Kidney (tissue), 14 donors: ENCODE data around the gene PNKP. TPM values are rescaled to one million over a fixed set of nuclear protein-coding genes. Genes with fewer than 3 reads are reported as not detected.

ENCODE experiments used
- DNase-seq, 5 donors: peaks; one replicate each; pipeline ENCODE4 v3.0.0-alpha.2; 2013 to 2020
- FAIRE-seq: peaks from 2 replicates; lab custom pipeline; 2012; peaks lifted over from hg19 to GRCh38; lab: Jason Lieb, UNC
- H3K27ac ChIP-seq, 2 donors: one replicate each; pipeline ENCODE4 v1.7.0; 2013; ENCODE audit warnings: low read depth in 2 of 2, low read length in 2 of 2, inconsistent platforms in 1 of 2
- H3K27me3 ChIP-seq: one replicate; pipeline ENCODE4 v1.7.1; 2013; ENCODE audit warnings: low read length, inconsistent platforms; ENCODE audit not compliant: control insufficient read depth, insufficient read depth
- H3K36me3 ChIP-seq, 3 donors: one replicate each; pipeline versions ENCODE4 v1.7.0 to v1.7.1; 2013; ENCODE audit warnings: low read length in 3 of 3, control low read depth in 1 of 3, inconsistent platforms in 1 of 3; ENCODE audit not compliant: insufficient read depth in 3 of 3, control insufficient read depth in 2 of 3
- H3K4me1 ChIP-seq, 3 donors: one replicate each; pipeline versions ENCODE4 v1.7.0 to v1.7.1; 2013; ENCODE audit warnings: low read length in 3 of 3, inconsistent platforms in 1 of 3, low read depth in 1 of 3; ENCODE audit not compliant: control insufficient read depth in 2 of 3, insufficient read depth in 2 of 3
- H3K4me3 ChIP-seq, 3 donors: one replicate each; pipeline versions ENCODE4 v1.7.0 to v1.8.1; 2013; ENCODE audit warnings: low read length in 3 of 3, control low read depth in 1 of 3, inconsistent platforms in 1 of 3
- H3K9ac ChIP-seq, 3 donors: one replicate each; pipeline versions ENCODE4 v1.7.0 to v1.7.1; 2013; ENCODE audit warnings: low read length in 3 of 3, control low read depth in 1 of 3, inconsistent platforms in 1 of 3
- H3K9me3 ChIP-seq, 3 donors: one replicate each; pipeline versions ENCODE4 v1.7.0 to v1.7.1; 2013; ENCODE audit warnings: low read length in 3 of 3, control low read depth in 1 of 3, inconsistent platforms in 1 of 3; ENCODE audit not compliant: control insufficient read depth in 2 of 3, insufficient read depth in 1 of 3
- intact Hi-C: fragments of 100-400 bp; cut with DNase I; formaldehyde crosslinking; loops from one replicate; pipeline ENCODE4 v1.11.1; 2022
- polyA plus RNA-seq: library from polyadenylated mRNA; stranded (reverse); fragments of 350-450 nt; fragmentation: Illumina TruSeq; extraction: RNeasy Lipid Tissue Mini Kit (QIAGEN cat#74804); gene quantifications from one replicate; pipeline ENCODE4 v1.2.3, GENCODE V29; 2014; ENCODE audit warnings: low read depth, low replicate concordance; ENCODE audit not compliant: insufficient read depth
- total RNA-seq: library from RNA; stranded (reverse); fragmentation: NEBNext Ultra II Directional; extraction: Animal tissue kit (Norgen Biotek cat#: 25700); gene quantifications from one replicate; pipeline ENCODE4 v1.2.1, GENCODE V29; 2021
- TF ChIP-seq, protein P1 (sequence below): IDR thresholded peaks from 3 replicates; pipeline ENCODE4 v1.5.1; 2012; ENCODE audit warnings: mild to moderate bottlenecking, moderate library complexity, borderline replicate concordance; ENCODE audit not compliant: insufficient read depth; ENCODE audit errors: extremely low read depth
- donor health status: control.
- donor health status: control.
- donor health status: control.
- donor health status: control.
- donor health status: control.
- donor health status: DM: yes; HTN: yes; CAD: no.
- donor health status: Normal renal cell carcinoma (clear cell type).

Gene PNKP
- total and polyA plus RNA-seq, 2 donors from 2014 or later = 45.5 to 101 TPM

DNA sequence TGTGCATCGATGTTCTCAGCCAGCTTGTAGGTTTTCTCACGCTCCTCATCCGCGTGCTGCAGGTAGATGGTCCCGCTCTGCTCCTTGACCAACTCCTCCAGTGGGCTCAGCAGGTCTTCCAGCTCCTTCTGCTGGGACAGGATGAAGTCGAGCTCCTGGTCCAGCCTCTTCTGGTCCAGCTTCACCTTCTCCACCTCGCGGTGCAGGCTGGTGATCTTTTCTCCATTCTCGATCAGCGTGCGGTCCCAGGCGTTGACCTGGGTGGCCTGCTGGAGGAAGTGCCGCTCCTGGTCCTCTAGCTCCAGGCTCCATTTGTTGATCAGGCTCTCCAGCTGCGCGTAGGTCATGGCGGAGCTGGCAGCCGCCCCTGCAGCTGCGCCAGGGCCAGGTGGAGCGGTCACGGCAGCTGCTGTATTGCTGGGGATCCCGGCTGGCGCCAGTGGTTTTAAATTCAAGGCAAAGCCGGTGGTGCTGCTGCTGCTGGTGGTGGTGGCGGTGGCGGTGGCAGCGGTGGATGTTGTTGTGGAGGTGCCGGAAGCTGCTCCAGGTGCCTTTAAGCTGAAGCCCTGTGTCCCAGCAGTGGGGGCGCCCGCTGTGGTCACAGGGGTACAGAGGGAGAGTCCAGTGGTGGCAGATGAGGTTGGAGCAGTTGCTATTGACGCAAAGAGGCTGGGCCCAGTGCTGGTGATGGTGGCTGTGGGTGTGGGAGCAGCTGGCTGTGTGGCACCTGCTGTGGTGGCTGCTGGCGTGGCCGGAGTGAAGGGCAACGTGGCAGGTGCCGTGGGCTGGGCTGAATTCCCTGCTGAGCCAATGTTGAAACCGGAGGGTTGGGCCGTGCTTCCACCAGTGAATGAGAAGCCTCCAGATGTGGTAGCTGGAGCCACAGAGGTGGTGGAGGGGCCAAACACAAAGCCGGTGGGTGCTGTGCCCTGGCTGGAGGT is 41.4 kb upstream of the PNKP start:
- FAIRE-seq (no peak), DNase-seq (no peak)
- intact Hi-C loops = no loop called here
- Histone ChIP-seq H3K9me3 (no peaks in the 10 kb centered on the region), H3K27me3 (no peaks in the 10 kb centered on the region), H3K27ac (no peak overlapping the region), H3K4me1 (peaks cover 0 to 7% (median 0%) of the 10 kb centered on the region in 3 donors), H3K4me3 (no peak overlapping the region), H3K36me3 (peaks cover 2 to 26% (median 4%) of the 10 kb centered on the region in 3 donors), H3K9ac (no peak overlapping the region)
- TF ChIP-seq, protein P1, sequence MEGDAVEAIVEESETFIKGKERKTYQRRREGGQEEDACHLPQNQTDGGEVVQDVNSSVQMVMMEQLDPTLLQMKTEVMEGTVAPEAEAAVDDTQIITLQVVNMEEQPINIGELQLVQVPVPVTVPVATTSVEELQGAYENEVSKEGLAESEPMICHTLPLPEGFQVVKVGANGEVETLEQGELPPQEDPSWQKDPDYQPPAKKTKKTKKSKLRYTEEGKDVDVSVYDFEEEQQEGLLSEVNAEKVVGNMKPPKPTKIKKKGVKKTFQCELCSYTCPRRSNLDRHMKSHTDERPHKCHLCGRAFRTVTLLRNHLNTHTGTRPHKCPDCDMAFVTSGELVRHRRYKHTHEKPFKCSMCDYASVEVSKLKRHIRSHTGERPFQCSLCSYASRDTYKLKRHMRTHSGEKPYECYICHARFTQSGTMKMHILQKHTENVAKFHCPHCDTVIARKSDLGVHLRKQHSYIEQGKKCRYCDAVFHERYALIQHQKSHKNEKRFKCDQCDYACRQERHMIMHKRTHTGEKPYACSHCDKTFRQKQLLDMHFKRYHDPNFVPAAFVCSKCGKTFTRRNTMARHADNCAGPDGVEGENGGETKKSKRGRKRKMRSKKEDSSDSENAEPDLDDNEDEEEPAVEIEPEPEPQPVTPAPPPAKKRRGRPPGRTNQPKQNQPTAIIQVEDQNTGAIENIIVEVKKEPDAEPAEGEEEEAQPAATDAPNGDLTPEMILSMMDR = no peak

DNA sequence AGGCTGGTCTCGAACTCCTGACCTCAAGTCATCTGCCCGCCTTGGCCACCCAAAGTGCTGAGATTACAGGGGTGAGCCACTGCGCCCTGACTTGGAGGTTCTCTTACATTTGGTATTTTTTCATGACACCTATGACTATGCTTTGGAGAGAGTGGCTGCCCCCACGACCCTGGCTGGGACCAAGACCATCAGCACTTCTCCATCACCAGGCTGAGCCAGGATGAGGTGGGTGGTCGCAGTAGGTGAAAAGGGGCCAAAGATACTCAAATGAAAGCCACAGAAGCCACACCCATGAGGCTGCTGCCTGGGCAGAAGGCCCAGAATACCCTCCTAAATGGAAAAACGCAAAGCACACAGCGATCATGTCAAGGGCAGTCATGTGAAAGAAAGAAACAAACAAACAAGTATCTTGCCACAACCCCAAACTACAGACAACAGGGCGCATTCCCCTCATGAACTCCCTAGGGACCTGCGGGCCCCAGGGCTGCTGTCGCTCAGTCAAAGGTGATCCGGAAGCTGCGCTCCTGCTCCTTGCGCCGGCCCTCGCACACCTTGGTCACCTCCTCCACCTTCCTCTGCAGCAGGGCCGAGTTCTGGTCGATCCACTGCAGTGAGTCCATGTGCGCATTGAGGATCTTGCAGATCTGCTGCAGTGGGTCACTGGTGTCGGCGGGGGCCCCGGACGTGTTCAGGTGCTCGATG is 40.5 kb upstream of the PNKP start:
- H3K4me3 ChIP-seq = no peak overlapping the region
- H3K9me3 ChIP-seq = no peaks in the 10 kb centered on the region
- H3K4me1 ChIP-seq = peaks cover 0 to 7% (median 0%) of the 10 kb centered on the region in 3 donors
- DNase-seq (no peak), FAIRE-seq (no peak)
- H3K27ac ChIP-seq = no peak overlapping the region
- intact Hi-C loops = no loop called here
- TF ChIP-seq, protein P1 = no peak
- no peak overlapping the region for H3K9ac ChIP-seq
- H3K36me3 ChIP-seq = peaks cover 2 to 26% (median 4%) of the 10 kb centered on the region in 3 donors
- H3K27me3 ChIP-seq = no peaks in the 10 kb centered on the region

DNA sequence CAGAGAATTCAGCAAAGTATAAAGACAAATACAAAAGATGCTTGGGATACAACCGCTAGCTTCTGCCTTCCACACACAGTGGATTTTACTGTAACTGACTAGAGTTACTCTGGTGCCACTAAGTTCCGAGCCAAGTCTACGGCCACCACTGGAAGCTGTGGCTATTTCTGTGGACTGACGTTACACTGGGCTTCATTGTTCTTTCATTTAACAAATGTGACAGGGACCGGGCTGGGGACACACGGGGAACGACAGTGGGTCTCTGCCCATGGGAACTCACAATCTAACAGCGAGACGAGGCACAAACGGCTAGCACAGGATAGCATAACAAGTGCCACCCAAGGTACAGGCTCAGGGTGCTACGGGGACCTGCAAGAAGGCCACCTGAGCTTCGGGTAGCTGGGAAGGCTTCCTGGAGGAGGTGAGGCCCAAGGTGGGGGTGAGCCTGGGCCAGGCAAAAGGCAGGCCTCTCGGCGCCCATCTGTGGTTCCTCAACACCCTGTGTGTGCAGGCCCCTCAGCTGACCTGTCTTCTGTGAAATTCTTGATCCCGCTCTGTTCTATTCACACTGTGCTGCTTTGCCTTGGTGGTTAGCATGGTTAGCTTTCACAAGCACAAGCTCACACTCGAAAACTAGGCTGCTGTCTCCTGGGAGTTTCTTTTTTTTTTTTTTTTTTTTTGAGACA is 39.6 kb upstream of the PNKP start:
- H3K9me3 ChIP-seq = no peaks in the 10 kb centered on the region
- peaks cover 2 to 22% (median 4%) of the 10 kb centered on the region in 3 donors for H3K36me3 ChIP-seq
- TF ChIP-seq, protein P1 = no peak
- FAIRE-seq = no peak
- no peak overlapping the region for H3K27ac ChIP-seq
- H3K27me3 ChIP-seq = no peaks in the 10 kb centered on the region
- DNase-seq = no peak
- H3K4me1 ChIP-seq = peaks cover 0 to 7% (median 0%) of the 10 kb centered on the region in 3 donors
- no peak overlapping the region for H3K4me3 ChIP-seq
- intact Hi-C loops = no loop called here
- H3K9ac ChIP-seq = no peak overlapping the region
